Measurements from ENCODE around the gene SOWAHB.
"Not testable (repeated sequence)": the region's sequence is repeated elsewhere in the genome, so short reads cannot be mapped to it uniquely, and the experiment has no call there.

SOWAHB gene

DNA sequence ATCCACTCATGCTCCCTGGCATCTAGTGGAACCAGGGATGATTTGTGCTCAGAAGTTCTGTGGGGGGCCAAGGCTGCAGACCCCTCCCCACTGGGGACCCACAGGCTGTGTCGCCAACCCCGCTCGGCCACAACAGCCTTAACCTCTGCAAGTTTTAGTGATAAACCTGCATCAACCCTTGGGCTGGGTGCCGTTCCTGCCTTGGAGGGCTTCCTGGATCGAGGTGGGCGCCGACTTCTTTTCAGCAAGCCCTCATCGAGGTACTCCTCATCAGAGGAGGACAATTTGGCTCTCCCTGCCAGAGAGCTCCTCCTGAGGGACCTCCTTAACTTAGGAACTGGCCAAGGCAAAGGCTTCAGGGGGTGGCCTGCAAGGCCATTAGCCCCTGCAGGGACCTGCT lies 1.9 kb downstream of the SOWAHB start:
- DNase-seq (ENCODE audit: extremely low spot score, insufficient read length, low read depth), result no peak
- FAIRE-seq, result no peak

DNA sequence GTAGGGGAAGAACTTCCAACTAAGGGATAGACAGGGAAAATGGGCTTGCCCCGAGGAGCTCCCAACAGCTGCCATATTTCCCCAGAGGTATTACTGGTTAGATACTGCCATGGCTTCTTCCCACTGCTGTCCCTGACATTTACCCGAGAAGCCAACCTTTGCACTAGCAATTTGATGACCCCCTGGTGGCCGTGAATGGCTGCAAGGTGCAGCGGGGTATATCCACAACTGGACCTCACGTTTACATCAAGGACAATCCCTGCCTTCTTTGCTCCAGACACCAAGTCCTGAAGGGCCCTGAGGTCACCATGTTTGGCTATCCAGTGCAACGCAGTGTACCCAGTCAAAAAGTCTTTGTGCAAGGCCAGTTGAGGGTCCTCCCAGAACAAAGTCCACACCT lies 2.3 kb downstream of the SOWAHB start:
- no peak for FAIRE-seq

DNA sequence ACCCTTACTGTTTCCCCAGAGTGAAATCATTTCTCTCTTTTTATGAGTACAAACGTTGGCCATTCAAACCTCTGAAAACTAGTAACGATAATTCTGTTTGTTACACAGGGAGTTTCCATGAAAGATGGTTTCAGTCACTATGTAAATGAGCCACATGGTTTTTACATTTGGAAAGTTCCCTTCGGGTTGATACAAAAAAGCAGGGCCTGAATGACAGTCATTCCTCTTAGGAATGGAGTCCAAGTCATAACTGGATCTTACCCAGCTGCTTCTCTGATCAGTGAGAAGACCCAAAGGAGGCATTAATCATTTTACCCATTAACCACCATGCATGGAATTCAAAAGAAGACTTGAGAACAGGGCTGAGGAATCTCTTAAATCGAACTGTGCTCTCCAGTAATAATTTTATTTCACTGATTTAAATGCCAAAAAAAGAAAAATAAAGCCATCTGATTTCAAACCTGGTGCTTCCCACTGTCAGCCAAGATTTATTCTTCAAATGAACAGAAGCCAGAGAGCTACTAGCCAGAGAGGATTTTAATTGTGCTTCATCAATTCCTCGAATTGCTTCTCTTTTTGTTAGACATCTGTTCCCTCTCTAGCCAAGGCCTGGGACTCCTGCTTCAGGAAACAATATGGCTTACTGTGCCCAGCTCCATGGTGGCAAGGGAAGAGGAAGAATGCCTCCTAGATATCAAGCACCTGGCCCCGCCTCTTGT lies 3.2 kb downstream of the SOWAHB start:
- DNase-seq (ENCODE audit: extremely low spot score, insufficient read length, low read depth) (no peak), FAIRE-seq (no peak)

More for the DNA sequence above, 2.3 kb downstream of the SOWAHB start:
- DNase-seq (ENCODE audit: extremely low spot score, insufficient read length, low read depth), result no peak

DNA sequence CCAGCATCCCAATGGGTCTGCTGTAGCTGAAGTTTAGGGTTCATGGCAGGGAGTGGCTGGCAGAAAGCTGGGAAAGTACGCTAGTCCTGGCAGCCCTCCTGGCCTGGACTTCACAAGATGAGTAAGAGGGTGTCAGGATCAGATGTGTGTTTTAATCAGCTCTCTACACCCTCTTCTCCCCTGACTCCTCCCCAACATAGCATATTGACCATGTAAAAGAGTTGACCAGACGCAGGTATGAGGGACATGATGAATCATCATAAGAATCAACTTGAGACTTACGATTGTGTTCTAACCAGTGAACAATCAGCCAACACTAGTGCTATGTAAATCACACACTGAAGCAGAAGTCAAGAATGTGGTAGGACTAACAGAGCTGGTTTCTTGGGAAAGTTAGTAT lies 5.3 kb downstream of the SOWAHB start:
- no peak for DNase-seq (ENCODE audit: extremely low spot score, insufficient read length, low read depth)
- no peak for FAIRE-seq

DNA sequence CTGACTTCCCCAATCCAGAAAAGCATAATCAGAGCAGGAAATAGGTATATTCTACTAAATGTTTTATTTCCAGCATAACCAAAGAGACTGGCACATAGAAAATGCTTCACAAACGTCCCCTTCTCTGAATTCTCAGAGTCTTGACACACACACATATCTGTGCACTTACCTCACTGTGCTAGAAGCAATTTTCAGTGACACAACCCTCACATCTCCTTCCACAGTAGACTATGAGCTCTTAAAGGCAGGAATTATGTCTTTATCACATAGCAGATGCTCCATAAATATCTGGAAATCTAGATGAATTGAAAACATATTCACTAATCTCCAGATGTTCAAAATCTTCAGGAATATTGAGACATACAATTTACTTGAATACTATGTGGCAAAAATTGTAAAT lies 5.9 kb downstream of the SOWAHB start:
- no peak for DNase-seq (ENCODE audit: extremely low spot score, insufficient read length, low read depth)
- no peak for FAIRE-seq

- no peak for FAIRE-seq
- DNase-seq (ENCODE audit: extremely low spot score, insufficient read length, low read depth), result no peak
Observed at GRCh38 chr4:76886848-76887441, 11.0 kb downstream of the SOWAHB start.

GRCh38 chr4:76886214-76886613 lies 11.7 kb downstream of the SOWAHB start:
- no peak for FAIRE-seq
- no peak for DNase-seq (ENCODE audit: extremely low spot score, insufficient read length, low read depth)

- DNase-seq (ENCODE audit: extremely low spot score, insufficient read length, low read depth), result no peak
Observed at GRCh38 chr4:76883147-76883546, 14.8 kb downstream of the SOWAHB start.

DNA sequence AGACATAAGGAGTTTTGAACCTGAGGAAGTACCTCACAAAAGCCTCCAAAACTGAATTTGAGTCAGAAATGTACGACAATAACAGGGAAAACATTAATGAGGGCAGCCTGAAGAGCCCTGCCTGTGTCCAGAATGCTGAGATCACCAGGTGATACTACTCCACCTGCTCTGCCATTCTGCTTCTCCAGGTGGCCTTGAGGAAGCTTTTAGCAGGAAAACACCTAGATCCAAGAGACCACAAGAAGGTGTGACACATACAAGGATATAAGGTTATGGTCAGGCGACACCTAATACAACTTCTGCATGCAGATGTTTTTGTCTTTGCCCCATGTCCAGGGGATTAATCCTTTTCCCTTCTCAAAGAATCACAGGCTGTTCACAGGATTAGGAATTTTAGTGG lies 15.3 kb downstream of the SOWAHB start:
- DNase-seq (ENCODE audit: extremely low spot score, insufficient read length, low read depth), result no peak
- no peak for FAIRE-seq

More at GRCh38 chr4:76883147-76883546, 14.8 kb downstream of the SOWAHB start:
- FAIRE-seq, result no peak

GRCh38 chr4:76881375-76881774 lies 16.6 kb downstream of the SOWAHB start:
- no peak for FAIRE-seq

DNA sequence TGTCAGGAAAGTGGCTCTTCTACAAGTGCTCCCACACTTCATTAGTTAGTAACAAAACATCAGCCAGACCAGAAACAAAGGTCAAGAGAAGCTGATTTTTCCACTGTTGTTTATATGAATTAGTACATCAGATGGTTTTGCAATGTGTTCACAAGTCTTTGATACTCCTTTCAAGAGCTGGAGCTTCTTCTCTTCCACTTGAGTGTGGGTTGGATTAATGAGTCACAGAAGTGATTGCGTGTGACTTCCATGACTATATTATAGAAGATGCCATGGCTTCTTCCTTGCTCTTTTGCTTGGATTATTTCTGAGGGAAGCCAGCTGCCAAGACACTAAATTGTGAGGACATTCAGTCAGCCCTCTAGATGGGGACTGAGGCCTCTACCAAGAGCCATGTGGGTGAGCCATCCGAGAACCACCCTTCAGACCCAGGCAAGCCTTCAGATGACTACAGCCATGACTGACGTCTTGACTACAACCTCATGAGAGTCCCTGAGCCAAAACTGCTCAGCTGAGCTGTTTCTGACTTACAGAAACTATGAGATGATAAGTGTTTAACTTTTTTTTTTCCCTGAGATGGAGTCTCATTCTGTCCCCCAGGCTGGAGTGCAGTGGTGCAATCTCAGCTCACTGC lies 18.1 kb downstream of the SOWAHB start:
- DNase-seq (ENCODE audit: extremely low spot score, insufficient read length, low read depth) (no peak), FAIRE-seq (no peak)

More at GRCh38 chr4:76881375-76881774, 16.6 kb downstream of the SOWAHB start:
- no peak for DNase-seq (ENCODE audit: extremely low spot score, insufficient read length, low read depth)

GRCh38 chr4:76878641-76879165 lies 19.2 kb downstream of the SOWAHB start:
- not testable (repeated sequence) for DNase-seq (ENCODE audit: extremely low spot score, insufficient read length, low read depth); FAIRE-seq

DNA sequence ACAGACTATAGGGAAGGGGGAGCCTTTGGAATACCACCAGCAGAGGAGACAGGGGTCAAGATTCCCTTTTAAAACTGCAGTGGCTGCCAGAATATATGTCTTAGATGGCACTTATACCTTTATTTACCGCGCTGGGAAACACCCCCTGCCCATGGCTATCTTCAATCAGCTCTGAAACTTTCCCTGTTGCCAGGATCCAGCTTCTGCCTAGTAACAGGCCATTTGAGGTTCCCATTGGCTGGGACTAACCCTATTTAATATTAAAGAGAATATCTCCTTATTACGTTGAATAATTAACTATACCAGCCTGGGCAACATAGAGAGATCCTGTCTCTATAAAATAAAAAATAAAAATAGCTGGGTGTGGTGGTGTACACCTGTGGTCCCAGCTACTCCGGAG lies 23.8 kb downstream of the SOWAHB start:
- no peak for FAIRE-seq
- no peak for DNase-seq (ENCODE audit: extremely low spot score, insufficient read length, low read depth)

GRCh38 chr4:76873495-76873894 lies 24.4 kb downstream of the SOWAHB start:
- FAIRE-seq, result no peak

GRCh38 chr4:76872556-76872955 lies 25.4 kb downstream of the SOWAHB start:
- no peak for FAIRE-seq
- no peak for DNase-seq (ENCODE audit: extremely low spot score, insufficient read length, low read depth)

More at GRCh38 chr4:76873495-76873894, 24.4 kb downstream of the SOWAHB start:
- DNase-seq (ENCODE audit: extremely low spot score, insufficient read length, low read depth), result no peak

GRCh38 chr4:76868780-76869179 lies 29.2 kb downstream of the SOWAHB start:
- not testable (repeated sequence) for DNase-seq (ENCODE audit: extremely low spot score, insufficient read length, low read depth); FAIRE-seq

- DNase-seq (ENCODE audit: extremely low spot score, insufficient read length, low read depth) (no peak), FAIRE-seq (no peak)
Observed at GRCh38 chr4:76867880-76868655, 29.9 kb downstream of the SOWAHB start.

DNA sequence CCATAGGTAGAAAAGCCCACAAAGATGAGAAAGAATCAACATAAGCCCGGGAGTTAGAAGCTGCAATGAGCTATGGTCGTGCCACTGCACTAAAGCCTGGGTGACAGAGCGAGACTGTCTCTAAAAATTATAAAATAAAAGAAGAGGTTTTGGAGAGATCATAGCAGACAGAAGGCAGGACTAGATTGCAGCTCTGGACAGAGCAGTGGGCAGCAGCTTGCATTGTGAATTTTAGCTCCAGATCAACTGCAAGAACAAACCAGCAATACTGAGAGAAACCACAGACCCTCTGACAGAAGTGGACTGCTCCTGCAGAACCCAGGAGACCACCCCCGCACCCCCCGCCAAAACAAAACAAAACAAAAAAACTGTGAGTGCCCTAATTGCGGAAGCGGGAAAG lies 30.6 kb downstream of the SOWAHB start:
- no peak for DNase-seq (ENCODE audit: extremely low spot score, insufficient read length, low read depth)
- FAIRE-seq, result no peak

- FAIRE-seq, result no peak
Observed at GRCh38 chr4:76866641-76867040, 31.3 kb downstream of the SOWAHB start.

DNA sequence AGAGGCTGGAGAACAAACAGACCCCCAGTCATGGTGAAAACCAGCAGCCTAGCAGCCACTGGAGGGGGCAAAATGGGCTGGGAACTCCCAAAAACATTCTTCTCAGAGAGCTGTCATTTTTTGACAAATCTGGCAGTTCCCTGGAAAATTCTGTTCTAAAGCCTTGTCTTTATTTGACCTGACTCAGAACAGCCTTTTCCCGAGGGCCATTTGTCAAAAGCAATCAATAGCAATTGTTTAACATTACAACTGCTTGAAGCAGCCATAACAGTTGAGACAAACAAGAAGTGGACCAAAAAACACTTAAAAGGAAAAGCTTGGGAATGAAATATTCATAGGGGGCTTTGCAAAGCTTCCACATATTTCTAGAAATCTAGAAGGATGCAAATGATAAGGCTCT lies 39.6 kb downstream of the SOWAHB start:
- no peak for DNase-seq (ENCODE audit: extremely low spot score, insufficient read length, low read depth)
- no peak for FAIRE-seq

More at GRCh38 chr4:76866641-76867040, 31.3 kb downstream of the SOWAHB start:
- DNase-seq (ENCODE audit: extremely low spot score, insufficient read length, low read depth), result no peak

All from GM18507 (cell line).